Natural killer cell (primary cell): ENCODE measurements around the gene NTPCR. TPM values are rescaled to one million over a fixed set of nuclear protein-coding genes. Genes with fewer than 3 reads are reported as not detected.

Experiments used
- ATAC-seq, 3 donors: fragments of 150-1000 bp in 2 of 3; fragments of 200-7000 bp in 1 of 3; cut with Tn5 transposase; 1 replicate in 1 of 3; 2 replicates in 2 of 3; pipeline ENCODE4 v1.10.0; 2021; ENCODE audit warnings: mild to moderate bottlenecking in 2 of 3, moderate library complexity in 2 of 3
- DNase-seq, 2 donors: peaks; one replicate each; pipeline versions ENCODE4 v3.0.0 to v3.0.0-alpha.2; 2013 to 2021; ENCODE audit warnings: mixed read lengths in 1 of 2
- H3K27ac ChIP-seq: one replicate; pipeline ENCODE4 v1.5.1; 2013; ENCODE audit warnings: mild to moderate bottlenecking, low read length
- H3K27me3 ChIP-seq: one replicate; pipeline ENCODE4 v1.6.1; 2013; ENCODE audit warnings: low read length; ENCODE audit not compliant: control insufficient read depth, insufficient read depth
- H3K36me3 ChIP-seq: one replicate; pipeline ENCODE4 v1.6.1; 2013; ENCODE audit warnings: low read length; ENCODE audit not compliant: control insufficient read depth, insufficient read depth
- H3K4me1 ChIP-seq: one replicate; pipeline ENCODE4 v1.6.1; 2013; ENCODE audit warnings: low read length; ENCODE audit not compliant: control insufficient read depth, insufficient read depth
- H3K4me3 ChIP-seq: one replicate; pipeline ENCODE4 v1.5.1; 2013; ENCODE audit warnings: low read length
- H3K9me3 ChIP-seq: one replicate; pipeline ENCODE4 v1.6.1; 2013; ENCODE audit warnings: low read length; ENCODE audit not compliant: control insufficient read depth, insufficient read depth
- H3K27ac Mint-ChIP-seq, 2 donors: one replicate each; pipeline ENCODE4 v1.8.0; 2022; ENCODE audit warnings: mild to moderate bottlenecking in 2 of 2, mixed read lengths in 2 of 2, moderate library complexity in 1 of 2
- H3K27me3 Mint-ChIP-seq, 2 donors: one replicate each; pipeline ENCODE4 v1.8.0; 2022; ENCODE audit warnings: low read depth in 2 of 2, mixed read lengths in 2 of 2
- H3K36me3 Mint-ChIP-seq: one replicate; pipeline ENCODE4 v1.8.0; 2022; ENCODE audit warnings: mixed read lengths
- H3K4me1 Mint-ChIP-seq, 2 donors: one replicate each; pipeline ENCODE4 v1.8.0; 2022; ENCODE audit warnings: mixed read lengths in 2 of 2
- H3K4me3 Mint-ChIP-seq: one replicate; pipeline ENCODE4 v1.8.0; 2022; ENCODE audit warnings: mild to moderate bottlenecking, moderate library complexity, mixed read lengths
- H3K9me3 Mint-ChIP-seq, 2 donors: one replicate each; pipeline ENCODE4 v1.8.0; 2022; ENCODE audit warnings: mixed read lengths in 2 of 2
- WGBS: methylation state at CpG from one replicate; pipeline ENCODE4 v1.1.7; 2013; ENCODE audit warnings: missing lambda C conversion rate; ENCODE audit not compliant: insufficient coverage; 5-methylcytosine and 5-hydroxymethylcytosine counted together
- intact Hi-C: fragments of 100-400 bp; cut with micrococcal nuclease; formaldehyde crosslinking; loops from one replicate; pipeline ENCODE4 v1.14.2; 2022
- total RNA-seq, 4 donors: library from RNA; stranded (reverse); fragments of 120-200 nt in 1 of 4; gene quantifications; one replicate each; pipeline versions ENCODE4 v1.2.3 to v1.2.4, GENCODE V29; 2013 to 2022
- TF ChIP-seq, protein P1 (sequence below): fragments of 200-600 bp; IDR thresholded peaks from one replicate; pipeline ENCODE4 v1.8.0; 2022; ENCODE audit warnings: antibody characterized with exemption

The NTPCR gene
- total RNA-seq, 3 donors from 2014 or later (not counting 1 experiment from before 2014, with no cell fraction given), result 12.9 to 25.7 (median 17.4) TPM

DNA sequence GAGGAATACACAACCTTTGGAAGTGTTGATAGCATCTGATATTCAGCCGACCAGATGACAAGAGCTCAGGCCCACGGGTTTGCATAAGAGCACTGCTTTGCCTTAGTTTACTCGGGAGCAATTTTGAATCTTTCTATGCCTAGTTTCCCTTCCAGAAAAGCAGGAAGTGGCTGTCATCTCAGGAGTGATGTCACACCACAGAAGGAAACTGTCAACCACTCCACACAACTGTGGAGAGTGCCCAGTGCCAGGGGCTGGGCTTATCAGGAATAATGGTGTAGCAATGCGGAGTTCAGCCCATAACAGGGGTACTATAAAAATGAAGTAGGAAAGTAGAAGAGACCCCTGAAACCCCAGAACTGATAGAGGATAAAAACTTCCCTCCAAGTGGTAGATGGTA is 28.4 kb downstream of the NTPCR start:
- Histone ChIP-seq H3K36me3 (peaks cover 10% of the 10 kb centered on the region), H3K4me1 (peaks cover 8% of the 10 kb centered on the region), H3K27me3 (no peaks in the 10 kb centered on the region), H3K27ac (no peak overlapping the region), H3K9me3 (no peaks in the 10 kb centered on the region), H3K4me3 (no peak overlapping the region)
- WGBS, result 57% methylated on average over 4 of the region's 4 CpGs
- no peaks in the 10 kb centered on the region for H3K27me3 Mint-ChIP-seq
- DNase-seq, result no peak
- ATAC-seq, result no peak
- H3K9me3 Mint-ChIP-seq, result peaks cover 2 to 4% of the 10 kb centered on the region in 2 donors
- no peak overlapping the region for H3K27ac Mint-ChIP-seq
- TF ChIP-seq, protein P1, sequence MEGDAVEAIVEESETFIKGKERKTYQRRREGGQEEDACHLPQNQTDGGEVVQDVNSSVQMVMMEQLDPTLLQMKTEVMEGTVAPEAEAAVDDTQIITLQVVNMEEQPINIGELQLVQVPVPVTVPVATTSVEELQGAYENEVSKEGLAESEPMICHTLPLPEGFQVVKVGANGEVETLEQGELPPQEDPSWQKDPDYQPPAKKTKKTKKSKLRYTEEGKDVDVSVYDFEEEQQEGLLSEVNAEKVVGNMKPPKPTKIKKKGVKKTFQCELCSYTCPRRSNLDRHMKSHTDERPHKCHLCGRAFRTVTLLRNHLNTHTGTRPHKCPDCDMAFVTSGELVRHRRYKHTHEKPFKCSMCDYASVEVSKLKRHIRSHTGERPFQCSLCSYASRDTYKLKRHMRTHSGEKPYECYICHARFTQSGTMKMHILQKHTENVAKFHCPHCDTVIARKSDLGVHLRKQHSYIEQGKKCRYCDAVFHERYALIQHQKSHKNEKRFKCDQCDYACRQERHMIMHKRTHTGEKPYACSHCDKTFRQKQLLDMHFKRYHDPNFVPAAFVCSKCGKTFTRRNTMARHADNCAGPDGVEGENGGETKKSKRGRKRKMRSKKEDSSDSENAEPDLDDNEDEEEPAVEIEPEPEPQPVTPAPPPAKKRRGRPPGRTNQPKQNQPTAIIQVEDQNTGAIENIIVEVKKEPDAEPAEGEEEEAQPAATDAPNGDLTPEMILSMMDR, result no peak
- peaks cover 15% of the 10 kb centered on the region in 2 donors for H3K4me1 Mint-ChIP-seq
- peaks cover 19% of the 10 kb centered on the region for H3K36me3 Mint-ChIP-seq
- H3K4me3 Mint-ChIP-seq, result no peak overlapping the region
- intact Hi-C loops, result no loop called here

DNA sequence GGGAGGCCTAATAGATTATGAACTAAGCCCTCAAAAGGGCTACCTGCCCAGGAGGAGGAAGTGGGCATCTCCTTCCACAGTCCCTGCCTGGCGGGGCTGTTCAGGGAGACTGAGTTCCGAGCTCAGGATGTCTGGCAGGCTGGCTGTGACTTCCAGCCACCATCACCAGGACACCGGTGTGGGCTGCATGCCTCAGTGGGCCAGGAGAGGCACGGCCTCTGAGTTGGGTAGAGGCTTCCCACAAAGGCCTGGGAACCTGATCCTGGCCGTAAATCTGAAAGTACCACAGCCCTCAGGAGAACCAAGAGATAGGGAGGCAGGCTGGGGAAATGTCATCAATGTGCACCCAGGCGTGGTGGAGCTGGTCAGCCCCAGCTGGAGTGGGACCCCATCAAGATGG is 29.1 kb downstream of the NTPCR start:
- intact Hi-C loops, result no loop called here
- H3K4me3 Mint-ChIP-seq, result no peak overlapping the region
- no peak overlapping the region for H3K27ac Mint-ChIP-seq
- H3K27me3 Mint-ChIP-seq, result no peaks in the 10 kb centered on the region
- H3K9me3 ChIP-seq, result no peaks in the 10 kb centered on the region
- TF ChIP-seq, protein P1, result no peak
- WGBS, result 96% methylated on average over 6 of the region's 6 CpGs
- no peak for DNase-seq
- H3K36me3 ChIP-seq, result peaks cover 7% of the 10 kb centered on the region
- no peak overlapping the region for H3K27ac ChIP-seq
- peaks cover 15% of the 10 kb centered on the region in 2 donors for H3K4me1 Mint-ChIP-seq
- H3K27me3 ChIP-seq, result no peaks in the 10 kb centered on the region
- ATAC-seq, result no peak
- H3K9me3 Mint-ChIP-seq, result no peaks in the 10 kb centered on the region
- H3K4me3 ChIP-seq, result no peak overlapping the region
- peaks cover 12% of the 10 kb centered on the region for H3K36me3 Mint-ChIP-seq
- peaks cover 8% of the 10 kb centered on the region for H3K4me1 ChIP-seq

DNA sequence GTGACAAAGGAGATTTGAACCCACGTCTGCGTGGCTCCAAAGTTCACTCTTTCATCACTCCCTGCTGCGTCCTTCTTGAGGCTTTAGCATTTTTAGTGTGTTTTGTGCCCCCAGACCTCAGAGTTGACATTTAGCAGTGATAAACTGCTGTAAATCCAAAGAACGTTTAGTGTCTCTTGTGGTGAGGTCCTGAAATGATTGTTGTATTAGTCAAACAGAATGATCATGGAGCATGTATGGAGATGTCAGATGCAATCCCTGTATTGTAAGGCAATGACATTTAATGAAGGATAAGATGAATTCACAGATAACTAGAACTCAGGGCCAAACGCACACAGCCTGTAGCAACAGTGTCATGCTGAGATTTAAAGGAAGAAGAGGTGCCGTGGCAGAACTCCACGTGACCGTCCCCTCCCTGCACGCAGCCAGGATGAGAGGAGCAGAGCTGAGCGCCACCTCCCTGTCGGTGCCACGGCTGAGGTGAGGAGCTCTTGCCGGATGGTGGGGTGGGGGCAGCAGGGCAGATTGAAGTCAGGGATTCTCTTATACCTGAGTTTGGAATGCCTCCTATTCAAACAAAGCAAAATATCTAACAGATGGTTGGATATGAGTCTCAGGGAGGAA is 30.1 kb downstream of the NTPCR start:
- intact Hi-C loops, result no loop called here
- no peaks in the 10 kb centered on the region for H3K9me3 Mint-ChIP-seq
- peaks cover 12% of the 10 kb centered on the region for H3K36me3 Mint-ChIP-seq
- ATAC-seq (no peak), DNase-seq (no peak)
- H3K4me3 Mint-ChIP-seq, result no peak overlapping the region
- H3K27ac Mint-ChIP-seq, result no peak overlapping the region
- 96% methylated on average over 11 of the region's 13 CpGs for WGBS
- Histone ChIP-seq H3K27me3 (no peaks in the 10 kb centered on the region), H3K36me3 (peaks cover 7% of the 10 kb centered on the region), H3K9me3 (no peaks in the 10 kb centered on the region), H3K4me1 (peaks cover 8% of the 10 kb centered on the region), H3K27ac (no peak overlapping the region), H3K4me3 (no peak overlapping the region)
- H3K27me3 Mint-ChIP-seq, result no peaks in the 10 kb centered on the region
- TF ChIP-seq, protein P1, result no peak
- peaks cover 15% of the 10 kb centered on the region in 2 donors for H3K4me1 Mint-ChIP-seq
